ENCODE data around the gene NXN.
"Not testable (repeated sequence)": the region's sequence is repeated elsewhere in the genome, so short reads cannot be mapped to it uniquely, and the experiment has no call there.

NXN gene

DNA sequence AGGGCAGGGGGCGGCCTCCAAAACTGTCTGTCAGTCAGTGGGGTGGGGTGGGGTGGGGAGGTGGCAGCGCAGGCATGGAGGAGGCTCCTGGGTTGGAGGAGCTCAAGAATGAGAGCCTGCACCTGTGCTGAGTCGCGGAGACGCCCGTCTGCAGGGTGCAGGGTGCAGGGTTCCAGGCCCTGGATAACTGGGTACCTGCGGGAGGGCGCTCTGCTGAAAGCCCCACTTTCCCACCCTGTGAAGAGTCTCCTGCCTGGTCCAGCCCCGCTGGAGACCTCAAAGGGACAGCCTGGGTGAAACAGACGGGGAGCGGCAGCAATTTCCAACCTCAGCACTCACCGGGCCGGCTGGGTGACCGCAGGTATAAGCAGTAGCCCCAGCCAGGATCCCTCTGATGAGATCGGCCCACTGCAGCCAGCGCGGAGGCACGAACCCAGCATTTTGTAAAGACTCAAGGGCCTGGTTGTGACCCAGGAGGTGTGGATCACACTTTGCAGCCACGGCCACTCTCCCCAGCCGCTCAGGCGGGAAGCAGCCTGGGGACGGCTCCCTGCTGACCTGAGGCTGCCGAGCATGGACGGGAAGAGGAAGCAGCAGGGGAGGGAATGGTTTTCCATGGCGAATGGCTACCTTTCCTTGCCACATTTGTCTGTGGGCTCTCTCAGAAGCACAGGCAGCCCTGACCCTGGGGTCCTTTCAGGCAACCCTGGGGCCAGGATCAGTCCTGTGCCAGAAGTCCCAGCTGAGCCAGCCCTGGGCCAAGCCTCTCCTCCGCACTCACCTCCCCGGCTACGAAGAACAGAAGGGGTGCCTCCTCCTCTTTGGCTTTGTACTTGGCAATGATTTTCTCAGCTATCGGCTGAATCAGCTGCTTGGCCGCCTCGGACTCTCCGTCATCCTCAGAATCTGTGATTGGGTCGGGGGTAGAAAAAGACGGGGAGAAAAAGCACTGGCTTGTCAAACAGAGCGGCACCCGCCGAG is 176.4 kb downstream of the NXN start:
- no peak for DNase-seq (ENCODE audit: low read depth in 1 of 2, low spot score in 1 of 2)

DNA sequence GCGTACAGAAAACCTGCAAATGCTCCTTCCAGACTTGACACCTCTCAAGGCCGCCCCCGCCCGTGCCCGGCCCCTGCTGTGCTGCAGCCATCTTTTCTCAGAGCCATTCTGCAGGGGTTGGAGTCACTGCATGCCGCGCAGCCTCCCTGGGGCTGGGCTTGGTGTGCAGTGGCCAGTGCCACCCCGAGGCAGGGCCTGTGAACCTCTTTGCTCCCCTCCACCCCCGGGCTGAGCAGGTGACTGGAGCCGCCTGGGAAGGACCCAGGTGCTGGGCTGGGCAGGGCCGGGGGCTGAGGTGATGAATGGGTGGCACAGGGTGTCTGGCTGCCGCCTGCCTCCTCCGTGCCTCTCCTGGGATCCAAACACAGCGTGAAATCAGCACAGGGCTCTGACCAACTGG is 177.1 kb downstream of the NXN start:
- DNase-seq (ENCODE audit: low read depth in 1 of 2, low spot score in 1 of 2), result no peak

DNA sequence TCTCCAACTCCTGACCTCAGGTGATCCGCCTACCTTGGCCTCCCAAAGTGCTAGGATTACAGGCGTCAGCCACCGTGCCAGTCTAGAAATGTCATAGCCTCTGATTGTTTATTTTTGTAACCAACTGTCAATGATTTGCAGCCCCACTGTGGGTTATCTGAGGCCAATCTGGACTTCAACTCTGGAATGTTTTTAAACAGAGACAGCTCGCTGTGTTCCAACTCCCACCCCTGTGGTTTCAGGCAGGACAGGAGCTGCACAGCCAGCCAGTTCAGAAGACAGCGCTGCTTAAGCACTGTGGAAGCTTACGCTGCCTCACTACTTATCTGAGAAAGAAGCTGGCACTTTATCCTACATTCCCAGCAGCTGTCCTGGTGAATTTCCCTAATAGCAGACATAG is 177.9 kb downstream of the NXN start:
- DNase-seq (ENCODE audit: low read depth in 1 of 2, low spot score in 1 of 2), result no peak

DNA sequence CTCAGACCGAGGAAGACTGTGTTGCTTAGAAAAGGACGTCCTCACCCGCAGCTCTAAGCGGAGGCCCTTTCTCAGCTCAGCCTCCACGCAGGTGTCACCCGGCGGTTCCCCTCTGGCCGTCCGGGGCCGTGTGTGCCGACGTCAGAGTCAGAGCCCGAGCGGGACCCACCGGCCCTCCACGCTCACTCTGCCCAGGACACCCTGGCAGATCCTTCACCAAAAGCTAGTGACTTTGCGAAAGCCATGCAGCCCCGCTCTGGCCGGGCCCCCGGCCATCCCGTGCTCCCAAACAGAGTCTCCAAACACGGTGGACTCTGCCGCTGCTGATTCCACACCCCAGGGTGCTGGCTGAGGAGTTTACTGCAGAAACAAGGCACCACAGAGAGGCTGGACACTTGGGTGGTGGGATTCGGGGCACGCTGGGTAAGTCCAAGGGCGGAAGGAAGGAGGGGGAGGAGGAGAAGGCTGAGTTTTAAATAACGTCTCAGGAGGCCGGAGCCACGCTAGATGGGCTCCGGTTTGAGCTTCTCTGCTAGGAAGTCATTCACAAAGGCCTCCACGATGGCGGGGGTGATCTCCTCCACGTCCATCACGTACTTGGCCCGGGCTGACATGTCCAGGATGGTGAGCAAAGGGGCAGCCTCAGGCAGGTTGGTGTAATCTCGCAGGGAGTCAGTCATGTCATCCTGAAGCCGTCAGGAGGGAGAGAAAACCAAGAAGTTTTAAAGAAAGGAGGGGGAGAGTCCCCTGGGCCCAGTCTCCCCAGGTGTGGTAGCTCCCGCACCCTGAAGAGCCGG is 178.9 kb downstream of the NXN start:
- no peak for DNase-seq (ENCODE audit: low read depth in 1 of 2, low spot score in 1 of 2)

DNA sequence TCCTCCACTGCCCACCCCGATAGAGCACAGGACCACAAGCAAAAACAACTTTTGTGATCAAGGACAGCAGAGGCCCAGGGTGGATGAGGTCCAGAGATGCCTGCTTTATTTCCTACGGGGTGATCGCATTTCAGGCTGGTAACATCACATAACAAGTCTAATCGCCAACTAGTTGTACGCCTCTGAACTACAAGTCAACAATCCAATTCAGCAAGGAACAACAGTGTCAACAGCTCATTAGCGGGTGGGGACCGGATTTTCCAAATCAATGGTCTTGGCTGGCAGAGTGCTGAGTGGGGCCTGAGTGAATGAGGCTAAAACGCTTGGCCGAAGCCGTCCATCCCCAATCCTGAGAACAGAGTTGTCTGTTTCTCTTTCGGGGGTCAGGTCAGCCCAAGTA is 180.3 kb downstream of the NXN start:
- DNase-seq (ENCODE audit: low read depth in 1 of 2, low spot score in 1 of 2), result no peak

DNA sequence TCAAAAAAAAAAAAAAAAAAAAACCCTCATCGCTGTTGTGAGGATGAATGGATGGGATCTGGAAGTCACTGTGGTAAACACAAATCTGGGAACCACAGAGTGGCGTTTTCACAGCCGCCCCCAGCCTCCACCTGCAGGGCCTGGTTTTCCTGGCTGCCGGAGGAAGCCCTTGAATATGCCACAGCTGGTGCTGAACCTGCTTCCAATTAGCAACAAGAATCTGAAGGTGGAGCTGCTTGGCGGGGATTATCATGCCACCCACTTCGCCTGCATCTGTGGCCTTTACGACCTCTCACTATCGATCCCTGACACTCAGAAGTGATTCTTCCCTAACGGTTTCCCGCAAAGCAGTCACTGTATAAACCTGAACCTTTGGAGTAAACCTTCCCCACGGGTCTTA is 181.3 kb downstream of the NXN start:
- no peak for DNase-seq (ENCODE audit: low read depth in 1 of 2, low spot score in 1 of 2)

DNA sequence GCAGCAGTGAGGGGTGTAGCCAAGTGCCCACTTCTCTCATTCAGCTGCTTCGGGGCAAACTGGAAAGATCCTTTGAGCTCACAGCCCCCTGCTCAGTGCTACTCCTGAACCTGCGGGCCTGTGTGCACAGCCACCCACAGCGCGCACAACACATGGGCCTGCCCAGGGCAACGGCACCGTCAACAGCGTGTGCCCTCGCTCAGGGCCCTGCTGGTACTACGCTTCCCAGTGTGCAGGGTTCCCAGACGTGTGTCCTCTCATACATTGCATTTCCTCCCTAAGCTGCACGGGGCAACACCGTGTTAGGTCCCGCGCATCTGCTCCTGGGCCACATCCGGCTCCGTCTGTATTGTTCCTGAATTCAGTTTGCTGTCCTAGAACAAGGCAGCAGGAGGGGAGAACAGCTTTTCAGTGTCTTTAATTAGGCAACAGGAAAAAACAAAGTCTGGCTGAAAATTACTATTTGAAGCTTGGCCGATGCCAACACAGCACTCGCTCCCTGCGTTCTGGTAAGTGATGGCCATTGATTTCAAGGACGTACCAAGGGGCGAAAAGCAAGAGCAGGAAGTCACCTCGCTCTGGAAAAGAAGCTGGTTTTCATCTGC is 182.2 kb downstream of the NXN start:
- no peak for DNase-seq (ENCODE audit: low read depth in 1 of 2, low spot score in 1 of 2)

DNA sequence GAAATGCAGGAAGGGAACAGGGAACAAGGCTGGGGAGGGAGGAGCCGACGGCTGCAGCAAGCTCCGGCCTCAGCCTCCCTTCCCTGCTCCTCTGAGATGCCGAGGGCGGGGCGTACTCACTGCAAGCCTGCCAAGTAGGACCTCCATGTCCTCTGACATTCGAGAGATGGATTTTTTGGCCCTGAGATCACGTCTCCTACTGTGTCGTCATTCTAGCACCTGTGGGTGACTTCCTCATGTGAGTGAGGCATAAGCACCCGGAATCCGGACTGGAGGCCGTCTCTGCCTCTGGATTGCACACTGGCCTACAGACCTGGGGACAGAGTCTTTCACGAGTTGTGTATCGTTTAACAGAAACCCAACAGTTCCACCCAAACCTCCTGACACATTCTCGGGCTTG is 183.0 kb downstream of the NXN start:
- DNase-seq (ENCODE audit: low read depth in 1 of 2, low spot score in 1 of 2), result no peak

DNA sequence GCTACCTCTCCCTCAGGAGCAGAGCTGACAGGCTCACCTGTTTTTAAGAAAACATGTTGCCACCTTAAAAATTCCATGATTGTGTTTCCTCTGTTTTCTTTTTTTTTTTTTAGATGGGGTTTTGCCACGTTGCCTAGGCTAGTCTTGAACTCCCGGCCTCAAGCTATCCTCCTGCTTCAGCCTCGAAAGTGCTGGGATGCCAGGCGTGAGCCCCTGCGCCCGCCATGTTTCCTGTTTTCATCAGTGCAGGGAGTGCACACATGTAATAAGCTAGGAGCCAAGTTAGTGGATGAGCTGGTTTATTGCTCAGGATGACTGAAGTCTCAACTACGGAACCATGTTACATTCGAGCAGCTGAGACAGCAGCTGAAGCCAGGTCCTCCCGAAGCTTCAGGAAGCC is 183.9 kb downstream of the NXN start:
- DNase-seq (ENCODE audit: low read depth in 1 of 2, low spot score in 1 of 2), result no peak

DNA sequence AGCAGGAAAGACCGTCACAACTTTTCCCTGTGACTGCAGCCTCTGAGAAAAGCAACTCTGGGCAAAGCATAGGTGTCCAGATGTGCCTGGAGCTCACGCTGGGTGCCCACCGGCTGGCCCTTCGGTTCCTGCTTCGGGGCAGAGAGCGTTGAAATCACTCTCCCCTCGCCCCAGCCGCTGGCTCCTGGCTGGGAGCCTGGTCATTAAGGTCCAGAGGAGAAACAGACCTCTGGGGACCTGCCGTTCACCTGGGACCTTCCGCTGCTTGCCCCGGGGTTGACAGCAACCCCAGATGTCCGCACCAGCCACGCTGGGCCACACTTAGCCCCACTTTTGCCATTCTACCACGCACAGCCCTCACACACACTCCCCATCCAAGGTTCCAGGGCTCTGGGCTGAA is 184.3 kb downstream of the NXN start:
- DNase-seq (ENCODE audit: low read depth in 1 of 2, low spot score in 1 of 2), result no peak

DNA sequence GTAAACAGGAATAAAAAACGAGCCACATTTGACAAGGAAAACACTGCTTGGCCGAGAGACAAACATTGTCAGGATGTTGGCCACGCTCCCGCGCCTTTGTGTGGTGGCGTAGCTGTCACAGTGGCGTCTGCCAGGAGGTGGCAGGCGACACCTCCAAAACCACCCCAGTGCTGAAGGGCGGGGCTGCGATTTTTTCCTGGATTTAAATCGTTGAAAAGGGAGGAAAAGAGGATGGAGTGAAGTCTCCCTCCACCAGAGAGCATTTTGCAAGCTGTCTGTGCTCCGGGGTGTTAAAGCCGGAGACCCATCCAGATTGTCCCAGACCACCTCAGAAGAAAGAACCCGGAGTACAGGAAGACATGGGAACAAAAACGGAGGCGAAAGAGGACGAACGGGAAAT is 184.7 kb downstream of the NXN start:
- DNase-seq (ENCODE audit: low read depth in 1 of 2, low spot score in 1 of 2), result peak in 1 of 2 donors; percentile 7

DNA sequence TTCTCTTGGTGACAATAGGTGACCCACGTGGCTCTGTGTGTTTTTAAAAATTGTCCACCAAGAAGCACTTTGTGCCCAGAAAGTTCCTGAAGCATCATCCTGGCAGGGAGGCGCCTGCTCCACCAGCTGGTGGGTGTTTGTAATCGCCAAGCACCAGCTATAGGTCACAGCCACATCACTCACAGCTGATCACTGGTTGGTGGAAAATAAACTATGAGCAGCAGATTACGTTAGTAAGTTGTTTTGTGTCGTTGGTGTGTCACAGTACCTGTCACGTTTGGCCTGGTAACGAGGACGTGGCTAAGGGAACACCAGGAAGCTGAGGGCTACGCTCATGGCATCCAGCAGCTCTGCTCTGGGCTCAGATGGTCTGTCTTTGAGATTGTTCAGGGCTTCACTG is 187.3 kb downstream of the NXN start:
- DNase-seq (ENCODE audit: low read depth in 1 of 2, low spot score in 1 of 2), result no peak

DNA sequence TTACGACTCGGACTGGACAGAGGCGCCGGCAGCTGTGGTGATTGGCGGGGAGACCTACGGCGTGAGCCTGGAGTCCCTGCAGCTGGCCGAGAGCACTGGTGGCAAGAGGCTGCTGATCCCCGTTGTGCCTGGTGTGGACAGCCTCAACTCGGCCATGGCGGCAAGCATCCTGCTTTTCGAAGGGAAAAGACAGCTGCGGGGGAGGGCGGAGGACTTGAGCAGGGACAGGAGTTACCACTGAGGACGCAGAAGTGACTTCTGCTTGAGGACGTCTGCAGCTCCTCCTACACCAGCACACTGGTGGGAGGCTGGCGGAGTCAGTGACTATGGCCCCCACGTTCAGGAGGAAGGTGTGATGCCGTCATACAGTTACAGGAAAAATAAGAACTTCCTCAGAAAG is 187.7 kb downstream of the NXN start:
- no peak for DNase-seq (ENCODE audit: low read depth in 1 of 2, low spot score in 1 of 2)

DNA sequence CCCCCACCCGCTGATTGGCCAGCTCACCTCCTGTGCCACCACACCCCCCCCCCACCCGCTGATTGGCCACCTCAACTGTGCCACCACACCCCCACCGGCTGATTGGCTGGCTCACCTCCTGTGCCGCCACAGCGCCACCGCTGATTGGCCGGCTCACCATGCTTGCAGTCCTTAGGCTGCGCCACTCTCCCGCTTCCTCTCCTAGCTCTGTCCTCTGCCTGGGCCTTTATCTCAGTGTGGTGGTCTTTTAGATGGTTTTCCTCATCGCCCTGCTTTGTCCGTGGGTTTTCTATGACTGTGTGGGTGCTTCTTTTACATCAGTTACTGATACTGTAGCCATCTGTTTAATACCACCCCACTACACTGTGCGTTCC is 188.7 kb downstream of the NXN start:
- not testable (repeated sequence) for DNase-seq (ENCODE audit: low read depth in 1 of 2, low spot score in 1 of 2)

DNA sequence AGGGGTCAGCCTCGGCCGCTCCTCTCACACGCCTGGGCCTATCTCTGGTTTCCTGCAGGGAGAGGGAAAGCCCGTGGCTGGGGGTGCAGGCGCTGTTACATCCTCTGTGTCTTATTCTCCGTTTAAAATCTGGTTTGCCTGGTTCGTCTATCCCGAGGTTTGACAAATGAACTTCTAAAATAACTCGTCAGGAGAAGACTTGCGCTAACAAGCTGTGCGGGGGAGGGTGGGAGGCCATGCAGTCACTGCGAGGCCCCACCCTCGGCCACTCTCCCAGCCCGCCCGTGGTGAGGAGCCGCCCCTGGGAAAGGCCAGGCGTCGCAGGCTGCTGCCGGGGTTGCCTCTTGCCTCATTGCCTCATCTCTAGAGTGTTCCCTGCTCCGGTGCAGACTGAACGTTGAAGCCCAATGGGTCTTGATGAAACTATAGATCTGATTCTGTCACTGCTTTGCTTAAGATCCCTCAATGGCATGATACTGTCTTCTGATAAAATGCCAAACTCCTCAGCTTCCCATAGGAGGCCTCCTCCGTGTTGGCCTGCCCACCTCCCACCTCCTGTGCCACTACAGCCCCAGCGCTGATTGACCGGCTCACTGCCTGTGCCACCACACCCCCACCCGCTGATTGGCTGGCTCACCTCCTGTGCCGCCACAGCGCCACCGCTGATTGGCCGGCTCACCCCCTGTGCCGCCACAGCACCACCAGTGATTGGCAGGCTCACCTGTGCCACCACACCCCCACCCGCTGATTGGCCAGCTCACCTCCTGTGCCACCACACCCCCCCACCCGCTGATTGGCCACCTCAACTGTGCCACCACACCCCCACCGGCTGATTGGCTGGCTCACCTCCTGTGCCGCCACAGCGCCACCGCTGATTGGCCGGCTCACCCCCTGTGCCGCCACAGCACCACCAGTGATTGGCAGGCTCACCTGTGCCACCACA is 189.4 kb downstream of the NXN start:
- DNase-seq (ENCODE audit: low read depth in 1 of 2, low spot score in 1 of 2), result not testable (repeated sequence)

DNA sequence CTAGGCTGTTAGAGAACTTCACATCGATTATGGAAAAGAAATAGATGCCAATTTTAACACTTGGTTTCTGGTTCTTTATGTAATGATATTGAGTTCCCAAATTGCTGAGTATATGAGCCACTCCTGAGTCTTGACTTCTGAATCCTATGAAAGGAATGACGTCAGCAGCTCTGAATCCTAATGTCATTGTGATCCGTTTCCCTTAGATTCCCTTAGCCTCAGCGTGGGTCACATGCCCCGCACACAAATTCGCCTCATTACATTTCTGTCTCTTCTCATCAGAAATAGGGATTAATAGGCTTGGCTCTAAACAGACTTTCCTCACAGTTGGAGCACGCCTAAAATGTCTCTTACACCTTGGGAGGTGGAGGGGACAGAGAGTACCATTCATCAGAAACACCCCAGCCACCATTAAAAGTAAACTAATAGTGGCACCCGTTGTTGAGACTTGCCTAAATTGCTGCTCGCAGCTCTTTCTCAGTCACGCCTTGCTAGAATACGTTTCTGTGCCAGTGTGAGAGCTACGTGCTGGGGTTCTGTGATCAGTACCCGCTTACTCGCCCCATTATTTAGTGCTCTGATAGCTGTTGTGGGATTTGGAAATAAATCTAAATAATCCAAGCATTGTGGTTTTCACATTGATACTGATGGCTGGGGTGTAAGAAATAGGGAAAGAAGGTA is 190.3 kb downstream of the NXN start:
- DNase-seq (ENCODE audit: low read depth in 1 of 2, low spot score in 1 of 2), result no peak

DNA sequence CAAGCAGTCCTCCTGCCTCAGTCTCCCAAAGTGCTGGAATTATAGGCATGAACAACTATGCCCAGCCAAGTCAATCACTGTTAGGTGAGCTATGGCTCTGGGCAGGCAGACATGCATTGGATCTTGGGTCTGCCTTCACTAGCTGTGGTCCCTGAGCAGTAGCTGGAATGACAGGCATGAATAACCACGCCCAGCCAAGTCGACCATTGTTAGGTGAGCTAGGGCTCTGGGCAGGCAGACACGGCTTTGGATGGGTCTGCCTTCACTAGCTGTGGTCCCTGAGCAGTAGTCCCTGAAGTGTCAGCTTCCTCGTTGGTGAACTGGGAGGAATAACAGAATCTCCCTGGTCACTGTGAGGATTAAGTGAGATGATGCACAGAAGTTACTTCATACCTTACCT is 191.0 kb downstream of the NXN start:
- DNase-seq (ENCODE audit: low read depth in 1 of 2, low spot score in 1 of 2), result no peak

DNA sequence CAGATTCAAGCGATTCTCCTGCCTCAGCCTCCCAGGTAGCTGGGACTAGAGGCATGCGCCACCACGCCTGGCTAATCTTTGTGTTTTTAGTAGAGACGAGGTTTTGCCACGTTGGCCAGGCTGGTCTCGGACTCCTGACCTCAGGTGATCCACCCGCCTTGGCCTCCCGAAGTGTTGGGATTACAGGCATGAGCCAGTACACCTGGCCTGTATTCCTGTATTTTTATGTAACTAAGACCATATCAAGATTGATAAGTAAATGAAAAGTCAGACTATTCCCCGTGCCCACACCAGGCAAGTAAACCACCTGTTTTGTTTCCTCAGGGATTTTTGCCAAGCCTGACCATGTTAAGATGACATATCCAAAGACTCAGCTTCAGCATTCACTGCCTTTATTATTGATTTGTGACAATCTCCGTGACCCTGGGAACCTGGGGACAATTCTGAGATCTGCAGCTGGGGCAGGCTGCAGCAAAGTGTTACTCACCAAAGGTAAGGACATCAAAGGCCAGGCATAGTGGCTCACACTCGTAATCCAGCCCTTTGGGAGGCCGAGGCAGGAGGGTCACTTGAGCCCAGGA is 191.8 kb downstream of the NXN start:
- no peak for DNase-seq (ENCODE audit: low read depth in 1 of 2, low spot score in 1 of 2)

DNA sequence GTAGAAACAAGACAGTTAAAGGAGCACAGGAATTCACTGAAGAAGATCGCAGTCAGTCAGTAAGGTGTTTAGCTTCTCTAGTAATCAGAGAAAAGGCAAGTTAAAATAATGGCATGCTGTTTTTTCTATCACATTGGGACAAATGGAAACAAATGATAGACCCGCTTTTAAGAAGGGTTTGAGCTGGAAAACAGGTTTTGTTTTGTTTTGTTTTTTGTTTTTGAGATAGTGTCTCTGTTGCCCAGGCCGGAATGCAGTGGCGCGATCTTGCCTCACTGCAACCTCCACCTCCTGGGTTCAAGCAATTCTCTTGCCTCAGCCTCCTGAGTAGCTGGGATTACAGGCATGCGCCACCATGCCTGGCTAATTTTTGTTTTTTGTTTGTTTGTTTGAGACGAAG is 193.7 kb downstream of the NXN start:
- not testable (repeated sequence) for DNase-seq (ENCODE audit: low read depth in 1 of 2, low spot score in 1 of 2)

DNA sequence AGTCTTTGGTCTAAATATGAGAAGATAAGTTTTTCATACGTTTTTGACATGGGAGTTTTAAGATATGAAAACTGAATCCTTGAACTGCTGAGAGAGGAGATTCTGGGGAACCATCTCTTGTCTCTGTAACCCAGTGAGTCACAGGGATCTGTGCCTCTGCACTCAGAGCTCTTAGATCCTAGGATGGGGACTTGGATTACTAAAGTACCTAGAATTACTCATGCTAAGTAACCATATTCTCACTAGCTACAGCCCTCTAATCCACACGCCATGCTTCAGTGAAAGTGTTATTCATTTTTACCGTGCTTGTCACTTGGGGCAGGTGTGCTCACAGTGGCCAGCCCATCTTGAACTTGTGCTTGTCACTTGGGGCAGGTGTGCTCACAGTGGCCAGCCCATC is 195.4 kb downstream of the NXN start:
- DNase-seq (ENCODE audit: low read depth in 1 of 2, low spot score in 1 of 2), result no peak
